B cell (primary cell): ENCODE results near the gene RIC8B. TPM values are rescaled to one million over a fixed set of nuclear protein-coding genes. Genes with fewer than 3 reads are reported as not detected.

ENCODE experiments used
- ATAC-seq: fragments of 200-7000 bp; cut with Tn5 transposase; one replicate; pipeline ENCODE4 v1.10.0; 2021; ENCODE audit warnings: low read depth, mild to moderate bottlenecking, moderate number of reproducible peaks, moderate library complexity
- CTCF ChIA-PET: fragments of 350-600 bp; sonication (Branson Sonifier 250); formaldehyde crosslinking; loops from one replicate; lab custom pipeline; 2021; ENCODE audit warnings: antibody characterized with exemption, inconsistent platforms; lab: Charles Lee
- POLR2A ChIA-PET: fragments of 350-600 bp; sonication (Branson Sonifier 250); formaldehyde crosslinking; loops from one replicate; lab custom pipeline; 2021; ENCODE audit warnings: antibody characterized with exemption; lab: Charles Lee
- DNase-seq: peaks from one replicate; pipeline ENCODE4 v3.0.0; 2013
- H2AFZ ChIP-seq: 2 replicates; pipeline ENCODE4 v1.6.1; 2012; ENCODE audit warnings: mild to moderate bottlenecking, low read depth, low read length; ENCODE audit not compliant: insufficient read depth, poor library complexity, severe bottlenecking
- H3K27ac ChIP-seq, 2 donors: 1 replicate in 1 of 2; 2 replicates in 1 of 2; pipeline ENCODE4 v1.5.1; 2012 to 2013; ENCODE audit warnings: low read length in 2 of 2, mild to moderate bottlenecking in 2 of 2, moderate library complexity in 1 of 2
- H3K27me3 ChIP-seq, 4 experiments: fragments of 200-600 bp in 1 of 4; sonication (generic) in 1 of 4; replicated peaks in 1 of 4; 1 replicate in 2 of 4; 2 replicates in 2 of 4; pipeline versions ENCODE4 v1.6.1 to v1.7.0; 2013 to 2016; ENCODE audit warnings: low read length in 3 of 4, mild to moderate bottlenecking in 2 of 4, mixed read lengths in 1 of 4, moderate library complexity in 1 of 4; ENCODE audit not compliant: insufficient read depth in 4 of 4, control insufficient read depth in 3 of 4; ENCODE audit errors: control extremely low read depth in 1 of 4
- H3K36me3 ChIP-seq, 2 experiments: replicated peaks in 1 of 2; 1 replicate in 1 of 2; 2 replicates in 1 of 2; pipeline versions ENCODE4 v1.6.1 to v1.7.1; 2013; ENCODE audit warnings: low read length in 1 of 2; ENCODE audit not compliant: insufficient read depth in 2 of 2, control insufficient read depth in 1 of 2; ENCODE audit errors: control extremely low read depth in 1 of 2, extremely low read depth in 1 of 2
- H3K4me1 ChIP-seq, 2 donors: fragments of 200-600 bp in 1 of 2; sonication (generic) in 1 of 2; 1 replicate in 1 of 2; 2 replicates in 1 of 2; pipeline versions ENCODE4 v1.5.1 to v1.6.1; 2013 to 2017; ENCODE audit warnings: low read length in 2 of 2; ENCODE audit not compliant: control insufficient read depth in 2 of 2, insufficient read depth in 2 of 2
- H3K4me2 ChIP-seq: replicated peaks from 2 replicates; pipeline ENCODE3; 2012; ENCODE audit warnings: mild to moderate bottlenecking, low read depth, low read length; ENCODE audit not compliant: poor library complexity, severe bottlenecking
- H3K4me3 ChIP-seq, 5 experiments: fragments of 200-600 bp in 1 of 5; sonication (generic) in 1 of 5; 1 replicate in 3 of 5; 2 replicates in 2 of 5; pipeline versions ENCODE4 v1.5.1 to v1.7.0; 2011 to 2016; ENCODE audit warnings: low read length in 4 of 5, mild to moderate bottlenecking in 4 of 5, low read depth in 2 of 5, control low read depth in 1 of 5, moderate library complexity in 1 of 5; ENCODE audit not compliant: insufficient read depth in 1 of 5; ENCODE audit errors: control extremely low read depth in 1 of 5, extremely low read depth in 1 of 5
- H3K79me2 ChIP-seq: fragments of 200-600 bp; sonication (generic); one replicate; pipeline ENCODE4 v1.6.0; 2016; ENCODE audit warnings: low read length; ENCODE audit not compliant: control insufficient read depth, insufficient read depth
- H3K9ac ChIP-seq: fragments of 200-600 bp; sonication (generic); 2 replicates; pipeline ENCODE4 v1.6.1; 2017; ENCODE audit warnings: mild to moderate bottlenecking, low read length, moderate library complexity
- H3K9me3 ChIP-seq, 3 donors: one replicate each; pipeline versions ENCODE4 v1.6.1 to v1.7.1; 2013; ENCODE audit warnings: low read length in 2 of 3; ENCODE audit not compliant: control insufficient read depth in 2 of 3, insufficient read depth in 1 of 3; ENCODE audit errors: control extremely low read depth in 1 of 3
- H4K20me1 ChIP-seq: 2 replicates; pipeline ENCODE4 v1.6.0; 2012; ENCODE audit warnings: mild to moderate bottlenecking, low read length; ENCODE audit not compliant: insufficient read depth, control insufficient read depth, poor library complexity, severe bottlenecking
- H3K27ac Mint-ChIP-seq: one replicate; pipeline ENCODE4 v1.8.0; 2021; ENCODE audit warnings: mixed read lengths
- H3K27me3 Mint-ChIP-seq: one replicate; pipeline ENCODE4 v1.8.0; 2021; ENCODE audit warnings: mixed read lengths
- H3K4me1 Mint-ChIP-seq: one replicate; pipeline ENCODE4 v1.8.0; 2021; ENCODE audit warnings: mixed read lengths
- H3K4me3 Mint-ChIP-seq: one replicate; pipeline ENCODE4 v1.8.0; 2021; ENCODE audit warnings: mixed read lengths
- H3K9me3 Mint-ChIP-seq: one replicate; pipeline ENCODE4 v1.8.0; 2022; ENCODE audit warnings: mixed read lengths; ENCODE audit not compliant: insufficient read depth
- EZH2 ChIP-seq: IDR thresholded peaks from 2 replicates; pipeline ENCODE4 v1.6.1; 2012; ENCODE audit warnings: borderline replicate concordance, low read depth, mild to moderate bottlenecking, moderate library complexity, low read length; ENCODE audit not compliant: insufficient read depth, poor library complexity, severe bottlenecking
- WGBS: methylation state at CpG from one replicate; pipeline ENCODE4 v1.1.5; 2013; ENCODE audit warnings: missing lambda C conversion rate; ENCODE audit not compliant: insufficient coverage; 5-methylcytosine and 5-hydroxymethylcytosine counted together
- intact Hi-C: fragments of 100-400 bp; cut with micrococcal nuclease; formaldehyde crosslinking; loops from one replicate; pipeline ENCODE4 v1.10.0; 2022
- polyA plus RNA-seq: library from polyadenylated mRNA; depleted of rRNA; stranded (reverse); fragments of >200 nt; gene quantifications from 2 replicates; pipeline ENCODE4 v1.2.3, GENCODE V29; 2012
- total RNA-seq, 2 donors: library from RNA; stranded (reverse); fragments of 120-200 nt in 1 of 2; gene quantifications; 1 replicate in 1 of 2; 2 replicates in 1 of 2; pipeline versions ENCODE4 v1.2.3 to v1.2.4, GENCODE V29; 2013 to 2022
- TF ChIP-seq, protein P1 (sequence below): fragments of 200-600 bp; IDR thresholded peaks from one replicate; pipeline ENCODE4 v1.8.0; 2022; ENCODE audit warnings: antibody characterized with exemption, mild to moderate bottlenecking

RIC8B gene
- total and polyA plus RNA-seq, 2 donors (not counting 1 experiment from before 2014, with no cell fraction given) = 3.0 to 14.8 TPM

DNA sequence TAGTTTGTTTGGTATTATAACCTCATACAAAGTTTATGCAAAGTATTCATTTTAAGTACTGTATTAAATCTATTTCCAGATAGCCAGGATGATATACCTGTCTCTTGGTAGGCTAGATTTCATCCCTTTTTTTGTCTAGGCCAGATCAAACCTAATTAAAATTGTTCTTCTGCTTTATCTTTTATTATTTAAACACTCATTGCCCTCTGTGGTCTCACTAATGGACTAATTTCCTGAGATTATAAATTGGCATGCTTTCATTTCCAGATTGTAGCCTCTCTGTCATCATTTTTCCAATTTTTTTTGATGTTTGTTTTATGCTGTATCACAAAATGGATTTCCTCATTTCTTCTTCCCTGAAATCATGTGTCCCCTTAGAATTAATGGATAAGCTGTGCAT, 95.6 kb downstream of the RIC8B start:
- Histone ChIP-seq H3K4me1 (no peaks in the 10 kb centered on the region), H3K27ac (no peak overlapping the region), H3K36me3 (no peaks in the 10 kb centered on the region), H3K4me2 (no peak overlapping the region), H4K20me1 (no peaks in the 10 kb centered on the region), H3K9me3 (no peaks in the 10 kb centered on the region), H2AFZ (no peak overlapping the region), H3K9ac (no peak overlapping the region), H3K27me3 (peaks cover 0 to 42% (median 13%) of the 10 kb centered on the region in 4 experiments), H3K79me2 (no peaks in the 10 kb centered on the region), H3K4me3 (no peak overlapping the region)
- Mint-ChIP-seq H3K9me3 (no peaks in the 10 kb centered on the region), H3K4me3 (no peak overlapping the region), H3K4me1 (no peaks in the 10 kb centered on the region), H3K27me3 (peaks cover 31% of the 10 kb centered on the region), H3K27ac (no peak overlapping the region)
- no peak for ATAC-seq
- POLR2A ChIA-PET = no interaction called here
- intact Hi-C loops = no loop called here
- DNase-seq = no peak
- CTCF ChIA-PET = no interaction called here
- no peak for TF ChIP-seq EZH2
- TF ChIP-seq, protein P1, sequence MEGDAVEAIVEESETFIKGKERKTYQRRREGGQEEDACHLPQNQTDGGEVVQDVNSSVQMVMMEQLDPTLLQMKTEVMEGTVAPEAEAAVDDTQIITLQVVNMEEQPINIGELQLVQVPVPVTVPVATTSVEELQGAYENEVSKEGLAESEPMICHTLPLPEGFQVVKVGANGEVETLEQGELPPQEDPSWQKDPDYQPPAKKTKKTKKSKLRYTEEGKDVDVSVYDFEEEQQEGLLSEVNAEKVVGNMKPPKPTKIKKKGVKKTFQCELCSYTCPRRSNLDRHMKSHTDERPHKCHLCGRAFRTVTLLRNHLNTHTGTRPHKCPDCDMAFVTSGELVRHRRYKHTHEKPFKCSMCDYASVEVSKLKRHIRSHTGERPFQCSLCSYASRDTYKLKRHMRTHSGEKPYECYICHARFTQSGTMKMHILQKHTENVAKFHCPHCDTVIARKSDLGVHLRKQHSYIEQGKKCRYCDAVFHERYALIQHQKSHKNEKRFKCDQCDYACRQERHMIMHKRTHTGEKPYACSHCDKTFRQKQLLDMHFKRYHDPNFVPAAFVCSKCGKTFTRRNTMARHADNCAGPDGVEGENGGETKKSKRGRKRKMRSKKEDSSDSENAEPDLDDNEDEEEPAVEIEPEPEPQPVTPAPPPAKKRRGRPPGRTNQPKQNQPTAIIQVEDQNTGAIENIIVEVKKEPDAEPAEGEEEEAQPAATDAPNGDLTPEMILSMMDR = no peak

DNA sequence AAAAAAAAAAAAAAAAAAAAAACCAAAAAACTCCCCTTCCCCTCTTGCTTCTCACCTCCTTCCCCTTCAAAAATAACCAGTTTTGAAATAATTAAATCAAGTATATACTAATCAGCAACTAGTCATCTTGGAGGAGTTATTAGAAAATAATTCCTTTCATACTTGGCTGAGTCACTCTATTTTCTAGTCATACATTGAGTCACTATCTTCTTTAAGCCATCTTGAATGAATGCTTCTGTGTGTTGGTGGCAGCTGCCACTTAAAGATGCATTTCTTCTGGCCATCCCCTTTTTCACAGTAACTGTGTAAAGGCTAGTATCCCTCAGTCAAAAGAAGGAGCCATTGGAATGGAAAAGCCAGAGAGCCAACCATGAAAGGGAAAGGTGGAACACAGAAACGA, 97.0 kb downstream of the RIC8B start:
- ATAC-seq = no peak
- Histone ChIP-seq H3K79me2 (no peaks in the 10 kb centered on the region), H2AFZ (no peak overlapping the region), H3K27me3 (peaks cover 0 to 34% (median 13%) of the 10 kb centered on the region in 4 experiments), H3K9ac (no peak overlapping the region), H3K4me3 (no peak overlapping the region), H4K20me1 (no peaks in the 10 kb centered on the region), H3K4me1 (no peaks in the 10 kb centered on the region), H3K27ac (no peak overlapping the region), H3K36me3 (no peaks in the 10 kb centered on the region), H3K9me3 (no peaks in the 10 kb centered on the region), H3K4me2 (no peak overlapping the region)
- Mint-ChIP-seq H3K4me1 (no peaks in the 10 kb centered on the region), H3K27me3 (peaks cover 26% of the 10 kb centered on the region), H3K4me3 (no peak overlapping the region), H3K9me3 (no peaks in the 10 kb centered on the region), H3K27ac (no peak overlapping the region)
- CTCF ChIA-PET = no interaction called here
- no peak for DNase-seq
- TF ChIP-seq, protein P1 = no peak
- WGBS = 89% methylated on average over 1 of the region's 1 CpG
- POLR2A ChIA-PET = no interaction called here
- intact Hi-C loops = no loop called here
